Stimulated activated CD4-positive, alpha-beta T cell treated with anti-CD3 and anti-CD28 coated beads, Interleukin-12 subunit alpha, Interleukin-12 subunit beta, amount 100 ng/mL, for 24 hours (primary cell): ENCODE measurements around the gene METTL23.
"Not testable (repeated sequence)": the region's sequence is repeated elsewhere in the genome, so short reads cannot be mapped to it uniquely, and the experiment has no call there.

ENCODE experiments used
- DNase-seq, 2 experiments: peaks; one replicate each; pipeline ENCODE4 v3.0.0-alpha.2; 2020; ENCODE audit warnings: low read depth in 2 of 2

METTL23 gene

DNA sequence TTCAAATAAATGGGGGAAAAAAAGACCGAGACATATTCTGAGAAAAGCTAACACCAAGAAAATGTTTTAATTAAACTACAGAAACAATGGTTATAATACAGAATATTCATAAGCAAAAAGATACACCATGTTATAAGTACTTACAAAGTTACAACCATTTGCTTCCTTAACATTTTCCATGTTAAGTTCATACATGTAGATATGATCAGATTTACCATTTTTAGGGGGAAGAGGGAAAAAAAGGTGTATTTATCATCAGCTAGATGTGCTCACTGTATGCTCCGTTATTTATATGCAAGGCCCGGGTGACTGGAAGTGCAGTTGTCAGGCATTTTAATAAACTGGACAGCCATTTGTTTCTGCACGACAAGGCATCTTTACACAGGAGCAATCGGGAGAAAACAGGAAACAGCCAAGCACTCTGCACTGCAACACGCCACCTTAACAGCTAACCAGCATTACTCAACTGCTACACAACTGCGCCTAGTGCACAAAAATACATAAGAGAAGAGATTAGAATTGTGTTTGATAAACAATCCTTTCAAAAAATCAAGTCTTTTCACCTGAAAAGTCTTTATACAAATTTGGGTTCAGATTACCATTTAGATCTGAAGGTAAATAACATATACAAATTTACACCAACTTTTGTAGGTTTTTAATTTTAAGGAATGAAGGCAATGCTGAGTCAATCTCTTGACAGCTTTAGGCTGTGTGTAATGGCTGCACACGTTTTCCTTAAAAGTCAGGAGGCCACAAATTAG lies 7.6 kb downstream of the METTL23 start:
- no peak for DNase-seq

DNA sequence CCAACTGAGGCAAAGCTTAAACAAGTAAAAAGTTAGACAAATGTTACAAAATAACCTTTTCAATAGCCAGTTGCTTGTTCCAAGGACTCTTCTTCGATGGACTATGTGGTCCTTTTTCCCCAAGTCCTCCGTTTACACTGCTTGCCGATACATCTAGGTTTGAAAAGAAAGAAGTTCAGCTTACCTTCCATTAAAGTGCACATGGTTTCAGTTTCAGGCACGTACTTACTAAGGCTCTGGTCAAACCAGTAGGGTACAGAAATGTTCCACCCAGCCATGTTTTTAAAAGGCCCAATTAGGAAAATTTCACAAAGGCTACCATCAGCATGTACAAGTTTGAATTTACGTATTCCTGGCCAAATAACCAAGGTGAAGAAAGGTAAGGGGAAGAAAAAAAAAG lies 8.4 kb downstream of the METTL23 start:
- DNase-seq: no peak

- no peak for DNase-seq
These were observed 9.1 kb downstream of the METTL23 start for GRCh38 chr17:76735586-76736348.

GRCh38 chr17:76736349-76737081 lies 9.9 kb downstream of the METTL23 start:
- DNase-seq: peak in 1 of 2 experiments; percentile 46

DNA sequence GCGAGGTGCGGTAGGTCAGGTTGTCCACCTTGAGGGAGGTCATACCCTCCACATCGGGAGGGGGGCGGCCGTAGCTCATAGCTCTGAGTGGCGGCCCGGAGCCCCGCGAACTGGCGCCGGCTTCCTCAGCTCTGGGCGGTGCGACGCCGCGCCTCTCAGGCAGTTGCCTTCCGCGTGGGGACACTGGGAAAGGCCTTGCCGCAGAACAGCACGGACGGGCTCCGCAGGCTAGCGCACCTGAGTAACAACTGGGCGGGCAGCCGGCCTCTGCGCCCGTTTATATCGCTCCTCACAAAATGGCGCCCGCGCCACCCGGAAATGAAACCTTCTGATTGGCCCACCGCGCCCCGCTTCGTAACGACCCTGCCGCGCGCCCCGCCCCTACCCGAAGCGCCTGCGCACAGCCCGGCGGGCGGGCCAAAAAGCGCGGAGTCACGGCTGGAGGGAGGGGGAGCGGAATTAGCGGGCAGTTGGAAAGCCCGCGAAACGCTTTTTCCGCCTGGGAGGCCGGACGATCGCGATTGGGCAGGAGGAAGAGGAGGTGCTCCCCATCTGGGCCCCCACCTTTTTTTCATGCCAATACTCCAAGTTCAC lies 10.5 kb downstream of the METTL23 start, which contains the start of gene SRSF2:
Gene SRSF2 (minus strand): TSS at position 250 of the 594 bp plus-strand sequence. CDS start 171 bp downstream, at position 79.
- DNase-seq: peak; percentile 95 to 97

GRCh38 chr17:76737676-76738467 lies 11.2 kb downstream of the METTL23 start, which contains the start of gene MFSD11:
MFSD11 (plus strand) TSS chr17:76738119; CDS start chr17:76738353, 234 bp downstream.
- DNase-seq: peak; percentile 84 to 85

- DNase-seq: no peak
These were observed 11.8 kb downstream of the METTL23 start for GRCh38 chr17:76738468-76738850.

DNA sequence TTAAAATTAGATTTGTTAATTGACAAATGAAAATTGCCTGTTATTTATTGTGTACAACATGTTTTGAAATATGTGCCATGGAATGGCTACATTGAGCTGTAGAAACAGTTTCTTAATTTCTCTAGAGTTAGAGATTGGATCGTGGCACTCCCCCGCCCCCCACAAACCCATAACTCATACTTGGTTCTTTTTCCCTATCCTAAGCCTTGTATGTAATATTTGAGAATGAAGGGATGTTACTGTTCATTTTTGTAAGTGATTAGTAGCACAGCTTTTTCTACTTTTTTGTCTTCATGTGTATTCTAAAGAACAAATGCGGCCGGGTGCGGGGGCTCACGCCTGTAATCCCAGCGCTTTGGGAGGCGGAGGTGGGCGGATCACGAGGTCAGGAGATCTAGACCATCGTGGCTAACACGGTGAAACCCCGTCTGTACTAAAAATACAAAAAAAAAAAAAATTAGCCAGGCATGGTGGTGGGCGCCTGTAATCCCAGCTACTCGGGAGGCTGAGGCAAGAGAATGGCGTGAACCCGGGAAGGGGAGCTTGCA lies 13.0 kb downstream of the METTL23 start:
- not testable (repeated sequence) for DNase-seq

DNA sequence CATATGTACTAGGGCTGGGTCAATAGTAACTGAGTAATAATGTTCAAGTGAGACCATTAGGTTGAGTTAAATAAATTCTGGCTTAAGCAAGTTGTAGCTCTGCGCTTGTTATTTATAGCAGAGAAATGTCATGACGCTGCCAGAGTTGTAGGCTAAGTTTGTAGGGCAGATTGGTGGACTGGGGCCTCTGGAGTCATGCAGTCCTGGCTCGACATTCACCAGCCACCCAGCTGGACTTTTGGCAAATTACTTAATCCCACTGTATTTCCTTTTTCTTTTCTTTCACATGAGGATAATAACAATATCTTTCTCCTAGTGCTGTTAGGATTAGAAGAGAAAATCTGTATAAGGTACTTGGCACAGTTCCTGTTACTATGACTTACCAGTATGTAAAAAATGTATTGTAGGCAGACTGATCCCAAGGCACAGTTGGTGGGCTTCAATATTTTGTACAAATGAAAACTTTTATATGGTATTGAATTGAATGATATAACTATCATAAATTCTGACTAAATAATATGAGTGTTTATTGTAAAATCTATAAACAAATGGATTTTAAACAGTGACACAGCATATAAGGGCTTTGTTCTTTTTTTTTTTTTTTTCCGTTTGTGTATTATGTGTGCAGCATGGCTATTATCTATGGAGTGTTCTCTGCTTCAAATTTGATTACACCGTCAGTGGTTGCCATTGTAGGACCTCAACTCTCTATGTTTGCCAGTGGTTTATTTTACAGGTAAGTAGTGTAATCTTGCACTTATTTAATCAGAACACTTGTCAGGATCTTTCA lies 13.9 kb downstream of the METTL23 start:
- no peak for DNase-seq

DNA sequence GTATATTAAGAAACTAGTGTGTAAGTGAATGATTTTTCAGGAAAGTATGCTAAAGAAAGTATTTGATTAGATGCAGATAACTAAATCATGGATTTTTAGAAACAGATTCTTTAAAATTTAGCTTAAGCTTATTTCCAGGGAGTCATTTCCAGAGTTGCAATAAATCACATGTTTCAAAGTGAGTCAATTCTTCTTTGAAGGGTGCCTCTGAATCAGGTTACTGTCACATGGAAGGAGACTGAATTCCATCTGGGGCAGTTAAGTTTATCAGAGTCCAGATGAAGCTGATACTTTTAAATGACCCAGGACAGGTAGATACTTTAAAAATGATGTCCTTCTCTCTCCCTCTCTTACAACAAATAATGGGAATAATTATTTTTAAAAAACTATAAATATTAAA lies 16.3 kb downstream of the METTL23 start:
- no peak for DNase-seq

DNA sequence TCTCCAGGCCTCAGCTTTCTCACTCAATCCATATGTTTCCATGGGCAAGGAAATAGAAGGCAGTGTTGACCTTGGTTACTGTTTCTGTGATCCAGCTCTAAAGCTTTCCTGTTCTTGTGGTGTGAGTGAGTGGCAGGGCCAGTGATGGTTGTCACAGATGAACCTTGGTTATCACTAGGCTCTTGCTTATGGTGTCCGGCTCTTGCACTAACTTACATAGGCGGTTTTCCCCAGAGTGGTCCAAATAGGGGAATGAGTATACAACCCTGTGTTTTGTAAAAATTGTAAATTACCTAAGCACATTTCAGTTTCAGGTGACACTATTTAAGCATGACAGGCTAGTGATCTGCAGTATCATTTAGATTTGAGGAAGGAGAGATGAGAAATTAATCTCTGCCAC lies 18.1 kb downstream of the METTL23 start:
- DNase-seq: no peak

GRCh38 chr17:76745785-76746184 lies 19.1 kb downstream of the METTL23 start:
- not testable (repeated sequence) for DNase-seq

DNA sequence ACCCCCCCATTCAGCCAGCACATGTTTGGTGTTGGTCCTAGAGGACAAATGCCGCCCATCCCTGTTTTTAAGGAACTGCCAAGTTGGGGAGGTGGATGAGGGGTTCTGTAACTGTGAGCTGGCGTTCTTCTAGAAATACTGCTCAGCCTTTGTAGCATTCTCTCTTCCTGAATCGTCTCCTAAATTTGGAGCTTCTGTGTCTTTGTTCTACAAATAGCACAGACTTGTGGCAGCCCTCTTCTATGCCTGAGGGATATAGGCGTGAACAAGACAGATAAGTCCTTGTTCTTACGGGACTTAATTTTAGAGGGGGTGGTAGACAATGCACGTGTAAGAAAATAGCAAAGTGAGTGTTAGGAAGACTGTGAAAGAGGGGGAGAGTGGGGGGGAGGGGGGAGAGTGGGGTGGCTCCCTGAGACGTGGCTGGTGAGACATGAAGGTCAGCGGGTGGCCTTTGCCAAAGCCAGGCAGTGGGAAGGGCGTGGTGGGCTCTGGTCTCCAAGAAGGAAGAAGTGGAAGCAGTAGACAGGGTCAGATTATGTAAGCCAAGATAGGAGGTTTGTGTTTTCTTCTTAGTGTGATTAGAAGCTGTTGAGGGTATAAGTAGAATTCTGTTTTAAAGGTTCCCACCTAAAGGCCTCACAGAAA lies 21.2 kb downstream of the METTL23 start:
- DNase-seq: no peak

DNA sequence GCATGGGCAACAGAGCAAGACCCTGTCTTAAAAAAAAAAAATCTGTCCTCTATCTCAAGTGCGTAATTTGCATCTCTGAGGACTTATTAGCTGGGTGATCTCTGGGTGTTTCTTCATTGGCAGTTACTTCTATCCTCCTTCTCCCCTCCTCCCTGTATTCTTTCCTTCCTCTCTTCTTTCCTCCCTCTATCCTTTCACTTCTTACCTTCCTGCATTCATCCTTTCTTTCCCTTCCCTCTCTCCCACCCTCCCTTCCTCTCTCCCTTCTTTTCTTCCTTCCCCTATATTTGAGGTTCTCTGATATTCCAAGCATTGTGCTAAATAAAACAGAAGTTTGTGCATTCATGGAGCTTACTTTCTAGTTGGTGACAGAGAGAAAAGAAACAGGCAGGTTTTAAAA lies 22.0 kb downstream of the METTL23 start:
- no peak for DNase-seq

DNA sequence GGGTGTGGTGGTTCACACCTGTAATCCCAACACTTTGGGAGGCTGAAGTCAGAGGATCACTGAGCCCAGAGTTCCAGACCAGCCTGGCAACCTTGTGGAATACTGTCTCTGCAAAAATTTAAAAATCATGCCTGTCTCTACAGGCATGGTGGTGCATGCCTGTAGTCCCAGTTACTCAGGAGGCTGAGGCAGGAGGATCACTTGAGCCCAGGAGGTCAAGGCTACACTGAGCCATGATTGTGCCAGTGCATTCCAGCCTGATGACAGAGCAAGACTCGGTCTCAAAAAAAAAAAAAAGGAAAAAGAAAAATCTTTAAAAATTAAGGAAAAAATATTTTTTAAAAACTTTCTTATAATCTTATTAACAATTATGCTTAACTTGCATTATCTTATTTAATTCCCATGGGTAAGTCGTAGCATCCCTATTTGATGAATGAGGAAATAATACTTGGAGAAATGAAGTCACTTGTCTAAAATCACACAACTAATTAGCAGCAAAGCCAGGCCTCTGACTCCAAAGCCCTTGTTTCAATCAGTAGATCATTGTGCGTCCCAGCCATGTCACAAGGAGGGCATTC lies 24.9 kb downstream of the METTL23 start:
- DNase-seq: no peak

DNA sequence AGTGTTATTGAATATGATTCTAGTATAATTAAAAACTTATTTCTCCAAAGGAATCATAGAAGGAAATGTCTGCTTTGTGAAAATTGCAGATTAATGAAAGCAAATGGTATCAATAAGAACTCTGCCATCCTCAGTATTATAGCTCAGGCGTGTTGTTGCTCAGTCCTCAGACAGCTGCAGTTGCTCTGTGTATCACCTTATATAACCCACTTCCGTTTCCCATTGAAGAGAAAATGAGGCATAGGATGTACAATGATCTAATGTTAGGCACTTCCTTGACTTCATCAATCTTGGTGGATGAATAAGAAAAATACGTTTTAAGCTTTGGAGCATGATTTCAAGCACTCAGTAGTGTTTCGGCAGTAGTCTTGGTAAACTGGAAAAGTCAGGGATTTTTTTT lies 25.4 kb downstream of the METTL23 start:
- DNase-seq: no peak

GRCh38 chr17:76753061-76753961 lies 26.7 kb downstream of the METTL23 start:
- DNase-seq: no peak

GRCh38 chr17:76755285-76755684 lies 28.6 kb downstream of the METTL23 start:
- no peak for DNase-seq
